H1 (cell line): ENCODE data around the gene TDRD3. TPM values are rescaled to one million over a fixed set of nuclear protein-coding genes. Genes with fewer than 3 reads are reported as not detected.

Experiments used
- CTCF ChIA-PET: fragments of 300-600 bp; sonication (Branson Sonifier 250); formaldehyde crosslinking; loops from one replicate; lab custom pipeline; 2021; ENCODE audit not compliant: partially characterized antibody; lab: Charles Lee
- POLR2A ChIA-PET: fragments of 300-600 bp; sonication (Branson Sonifier 250); formaldehyde crosslinking; loops from one replicate; lab custom pipeline; 2021; ENCODE audit warnings: inconsistent platforms; ENCODE audit not compliant: partially characterized antibody; lab: Charles Lee
- DNase-seq, 2 experiments: peaks; one replicate each; pipeline versions ENCODE4 v3.0.0 to v3.0.0-alpha.2; 2010 to 2022; ENCODE audit warnings: low spot score in 2 of 2, low read depth in 1 of 2, mixed read lengths in 1 of 2
- FAIRE-seq: peaks from 2 replicates; lab custom pipeline; 2011; peaks lifted over from hg19 to GRCh38; lab: Jason Lieb, UNC
- H2AFZ ChIP-seq: 2 replicates; pipeline ENCODE4 v1.8.1; 2012; ENCODE audit warnings: low read length, inconsistent platforms
- H2AK5ac ChIP-seq: 2 replicates; pipeline ENCODE4 v1.6.1; 2013; ENCODE audit warnings: low read depth, low read length
- H2BK120ac ChIP-seq: replicated peaks from 2 replicates; pipeline ENCODE3; 2013; ENCODE audit warnings: low read depth, low read length, inconsistent platforms
- H2BK12ac ChIP-seq: 2 replicates; pipeline ENCODE4 v1.6.1; 2013; ENCODE audit warnings: low read depth, low read length
- H2BK15ac ChIP-seq: 2 replicates; pipeline ENCODE4 v1.6.1; 2013; ENCODE audit warnings: low read length
- H2BK20ac ChIP-seq: 2 replicates; pipeline ENCODE4 v1.6.1; 2013; ENCODE audit warnings: low read length
- H2BK5ac ChIP-seq: 2 replicates; pipeline ENCODE4 v1.6.1; 2013; ENCODE audit warnings: low read depth, low read length
- H3K14ac ChIP-seq: 2 replicates; pipeline ENCODE4 v1.6.1; 2013; ENCODE audit warnings: inconsistent platforms; ENCODE audit not compliant: insufficient read length
- H3K18ac ChIP-seq: 2 replicates; pipeline ENCODE4 v1.6.1; 2013; ENCODE audit warnings: low read length; ENCODE audit errors: extremely low read depth
- H3K23ac ChIP-seq: 2 replicates; pipeline ENCODE4 v1.6.1; 2013; ENCODE audit warnings: inconsistent platforms; ENCODE audit not compliant: insufficient read length
- H3K23me2 ChIP-seq: 2 replicates; pipeline ENCODE4 v1.6.1; 2013; ENCODE audit warnings: low read depth, low read length
- H3K27ac ChIP-seq: 2 replicates; pipeline ENCODE4 v1.6.1; 2011; ENCODE audit warnings: low read depth, low read length, inconsistent platforms
- H3K27me3 ChIP-seq, 4 experiments: replicated peaks in 1 of 4; 1 replicate in 1 of 4; 2 replicates in 3 of 4; pipeline versions ENCODE4 v1.6.1 to v1.8.1; 2011 to 2013; ENCODE audit warnings: low read length in 3 of 4, mild to moderate bottlenecking in 3 of 4, inconsistent platforms in 2 of 4, mixed read lengths in 2 of 4, moderate library complexity in 1 of 4; ENCODE audit not compliant: control insufficient read depth in 3 of 4, insufficient read depth in 3 of 4; ENCODE audit errors: extremely low read depth in 1 of 4
- H3K36me3 ChIP-seq, 4 experiments: 2 replicates each; pipeline versions ENCODE4 v1.6.1 to v1.8.1; 2011 to 2013; ENCODE audit warnings: mild to moderate bottlenecking in 4 of 4, low read length in 3 of 4, moderate library complexity in 2 of 4, control low read depth in 1 of 4, inconsistent platforms in 1 of 4; ENCODE audit not compliant: insufficient read depth in 4 of 4, control insufficient read depth in 2 of 4
- H3K4ac ChIP-seq: replicated peaks from 2 replicates; pipeline ENCODE3; 2013; ENCODE audit warnings: low read length, low read depth, mixed read lengths, inconsistent platforms; ENCODE audit not compliant: insufficient read length
- H3K4me1 ChIP-seq, 4 experiments: replicated peaks in 1 of 4; 1 replicate in 1 of 4; 2 replicates in 3 of 4; pipeline versions ENCODE4 v1.6.1 to v1.8.1; 2011 to 2013; ENCODE audit warnings: low read length in 3 of 4, inconsistent platforms in 2 of 4, mixed read lengths in 1 of 4; ENCODE audit not compliant: insufficient read depth in 4 of 4, control insufficient read depth in 3 of 4
- H3K4me2 ChIP-seq, 2 experiments: 2 replicates each; pipeline versions ENCODE4 v1.6.1 to v1.8.1; 2011 to 2013; ENCODE audit warnings: low read depth in 2 of 2, low read length in 2 of 2, control low read depth in 1 of 2, inconsistent platforms in 1 of 2, mild to moderate bottlenecking in 1 of 2; ENCODE audit not compliant: insufficient read depth in 1 of 2
- H3K4me3 ChIP-seq, 4 experiments: fragments of 200-600, 300-600 bp in 1 of 4; sonication (generic), shearing (Covaris generic), sonication (Bioruptor Twin) in 1 of 4; 2 replicates each; pipeline versions ENCODE4 v1.5.1 to v1.8.1; 2011 to 2016; ENCODE audit warnings: low read length in 4 of 4, low read depth in 3 of 4, control low read depth in 2 of 4, inconsistent platforms in 2 of 4, mild to moderate bottlenecking in 2 of 4, mixed read lengths in 1 of 4, moderate library complexity in 1 of 4; ENCODE audit not compliant: insufficient read depth in 2 of 4; ENCODE audit errors: extremely low read depth in 1 of 4
- H3K56ac ChIP-seq: replicated peaks from 2 replicates; pipeline ENCODE3; 2013; ENCODE audit warnings: low read depth, mild to moderate bottlenecking, mixed read lengths, low read length, inconsistent platforms; ENCODE audit not compliant: insufficient read length
- H3K79me1 ChIP-seq: 2 replicates; pipeline ENCODE4 v1.6.1; 2013; ENCODE audit warnings: low read depth, low read length, control low read depth
- H3K79me2 ChIP-seq, 2 experiments: 2 replicates each; pipeline versions ENCODE4 v1.6.1 to v1.8.1; 2012 to 2013; ENCODE audit warnings: low read length in 2 of 2, mild to moderate bottlenecking in 2 of 2, inconsistent platforms in 1 of 2; ENCODE audit not compliant: insufficient read depth in 2 of 2, control insufficient read depth in 1 of 2
- H3K9ac ChIP-seq, 4 experiments: replicated peaks in 1 of 4; 1 replicate in 1 of 4; 2 replicates in 3 of 4; pipeline versions ENCODE4 v1.6.1 to v1.8.1; 2011 to 2013; ENCODE audit warnings: low read depth in 3 of 4, low read length in 3 of 4, control low read depth in 2 of 4, mild to moderate bottlenecking in 2 of 4, moderate library complexity in 2 of 4, inconsistent platforms in 1 of 4; ENCODE audit errors: extremely low read depth in 1 of 4
- H3K9me3 ChIP-seq, 2 experiments: 2 replicates each; pipeline versions ENCODE4 v1.6.1 to v1.8.1; 2012 to 2013; ENCODE audit warnings: mild to moderate bottlenecking in 2 of 2, moderate library complexity in 2 of 2, control low read depth in 1 of 2, inconsistent platforms in 1 of 2, low read depth in 1 of 2, low read length in 1 of 2, mixed read lengths in 1 of 2; ENCODE audit not compliant: insufficient read depth in 2 of 2
- H4K20me1 ChIP-seq, 2 experiments: replicated peaks in 1 of 2; 2 replicates each; pipeline versions ENCODE3 to v1.8.1; 2011 to 2013; ENCODE audit warnings: inconsistent platforms in 2 of 2, low read length in 2 of 2, mild to moderate bottlenecking in 1 of 2; ENCODE audit not compliant: insufficient read depth in 2 of 2, control insufficient read depth in 1 of 2
- H4K5ac ChIP-seq: 2 replicates; pipeline ENCODE4 v1.6.1; 2013; ENCODE audit warnings: low read length, low read depth, mixed read lengths, inconsistent platforms; ENCODE audit not compliant: insufficient read length
- H4K8ac ChIP-seq: 2 replicates; pipeline ENCODE4 v1.8.0; 2013; ENCODE audit warnings: mild to moderate bottlenecking, moderate library complexity, low read length, inconsistent platforms; ENCODE audit not compliant: insufficient read depth; ENCODE audit errors: extremely low read depth
- H4K91ac ChIP-seq: replicated peaks from 2 replicates; pipeline ENCODE3; 2013; ENCODE audit warnings: low read length, mixed read lengths, inconsistent platforms; ENCODE audit not compliant: insufficient read length
- BRCA1 ChIP-seq: IDR thresholded peaks from 2 replicates; pipeline ENCODE4 v1.6.1; 2012; ENCODE audit warnings: low read depth, low read length, improper control_type of control experiment
- CREB1 ChIP-seq: IDR thresholded peaks from 2 replicates; pipeline ENCODE4 v1.6.1; 2012; ENCODE audit warnings: inconsistent platforms
- EP300 ChIP-seq, 2 experiments: IDR thresholded peaks; 1 replicate in 1 of 2; 2 replicates in 1 of 2; pipeline ENCODE4 v1.6.1; 2011 to 2012; ENCODE audit warnings: low read depth in 2 of 2, low read length in 2 of 2, mild to moderate bottlenecking in 2 of 2, borderline replicate concordance in 1 of 2, inconsistent platforms in 1 of 2, moderate library complexity in 1 of 2
- POLR2AphosphoS5 ChIP-seq: IDR thresholded peaks from 2 replicates; pipeline ENCODE4 v1.6.1; 2011; ENCODE audit warnings: low read depth, low read length
- SP2 ChIP-seq: IDR thresholded peaks from 2 replicates; pipeline ENCODE4 v1.6.1; 2012; ENCODE audit warnings: mild to moderate bottlenecking, low read length, inconsistent platforms
- TAF1 ChIP-seq: IDR thresholded peaks from 2 replicates; pipeline ENCODE4 v1.6.1; 2011; ENCODE audit warnings: mild to moderate bottlenecking, low read depth, low read length
- WGBS, 2 experiments: shearing (Covaris generic) in 1 of 2; methylation state at CpG; one replicate each; pipeline versions ENCODE4 v1.1.6 to v1.1.7; 2013 to 2015; ENCODE audit warnings: low lambda C conversion rate in 2 of 2, mixed read lengths in 2 of 2, inconsistent platforms in 1 of 2, low coverage in 1 of 2, missing lambda C conversion rate in 1 of 2; ENCODE audit not compliant: insufficient replicate concordance in 2 of 2, insufficient coverage in 1 of 2, insufficient read length in 1 of 2; ENCODE audit errors: extremely low coverage in 1 of 2, missing lambda C conversion rate in 1 of 2; 5-methylcytosine and 5-hydroxymethylcytosine counted together
- polyA plus RNA-seq, 7 experiments: library from polyadenylated mRNA; depleted of rRNA in 3 of 7; stranded (reverse) in 5 of 7; unstranded in 2 of 7; fragments of >200 nt in 5 of 7; fragments of 200-250 nt in 2 of 7; gene quantifications; 1 replicate in 5 of 7; 2 replicates in 1 of 7; 4 replicates in 1 of 7; pipeline versions ENCODE4 v1.2.1 to v1.2.3, GENCODE V29; 2011 to 2013; ENCODE audit warnings: missing spikeins in 2 of 7, mixed read lengths in 2 of 7
- total RNA-seq: library from RNA; stranded (reverse); fragmentation: NEBNext Ultra II Directional; extraction: Animal tissue kit (Norgen Biotek cat#: 25700); gene quantifications from 2 replicates; pipeline ENCODE4 v1.2.1, GENCODE V29; 2021

The TDRD3 gene
- total and polyA plus RNA-seq, 2 of the 8 experiments (the other 6 are each of a cell fraction or from before 2014, with no cell fraction given): 2.5 to 14.7 TPM

DNA sequence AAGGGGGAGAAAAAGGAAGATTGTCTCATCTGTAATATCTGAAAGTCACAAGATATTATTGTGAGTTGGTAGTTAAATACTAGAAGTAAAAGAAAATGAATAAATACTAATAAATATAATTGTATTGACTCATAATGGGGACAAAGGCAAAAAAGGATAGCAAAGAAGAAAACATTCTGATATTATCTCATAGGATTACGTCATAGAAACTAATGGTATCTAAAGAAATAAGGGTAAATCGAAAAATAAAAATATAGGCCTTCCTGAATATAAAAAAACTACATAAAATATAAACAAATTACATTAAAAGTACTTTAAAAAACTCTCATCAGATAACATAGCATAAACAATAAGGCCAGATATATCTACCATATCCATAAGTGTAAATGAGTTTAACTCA is 38.6 kb upstream of the TDRD3 start:
- no peak overlapping the region for H2AK5ac ChIP-seq
- H3K56ac ChIP-seq: no peak overlapping the region
- POLR2A ChIA-PET: no interaction called here
- no peak overlapping the region for H2AFZ ChIP-seq
- H3K9ac ChIP-seq: no peak overlapping the region
- H2BK5ac ChIP-seq: no peak overlapping the region
- no peak overlapping the region for H2BK120ac ChIP-seq
- H3K4me3 ChIP-seq: no peak overlapping the region
- H2BK12ac ChIP-seq: no peak overlapping the region
- 93% methylated on average over 2 of the region's 2 CpGs; no CpG with 5 or more reads in 1 of the 2 experiments for WGBS, 2 experiments
- no peak overlapping the region for H3K27ac ChIP-seq
- H3K36me3 ChIP-seq: no peaks in the 10 kb centered on the region
- no peak overlapping the region for H2BK15ac ChIP-seq
- H3K23me2 ChIP-seq: no peaks in the 10 kb centered on the region
- FAIRE-seq (no peak), DNase-seq (no peak)
- H3K79me2 ChIP-seq: no peaks in the 10 kb centered on the region
- no peaks in the 10 kb centered on the region for H4K20me1 ChIP-seq
- no peak overlapping the region for H3K4me2 ChIP-seq
- H4K8ac ChIP-seq: no peak overlapping the region
- H3K9me3 ChIP-seq: no peaks in the 10 kb centered on the region
- no peak overlapping the region for H3K4ac ChIP-seq
- CTCF ChIA-PET: interaction anchor here (1.4 to 2.7 kb wide), 3 partner anchors 11 to 19 kb away, joined by 3 to 12 read pairs (median 4); no protein-coding TSS in a partner anchor
- no peaks in the 10 kb centered on the region for H3K4me1 ChIP-seq
- H4K5ac ChIP-seq: no peak overlapping the region
- H3K18ac ChIP-seq: no peak overlapping the region
- H3K14ac ChIP-seq: no peak overlapping the region
- H2BK20ac ChIP-seq: no peak overlapping the region
- no peak overlapping the region for H3K23ac ChIP-seq
- no peak for TF ChIP-seq CREB1
- no peak for TF ChIP-seq TAF1
- no peak for TF ChIP-seq SP2
- TF ChIP-seq POLR2AphosphoS5: no peak
- no peak for TF ChIP-seq EP300 (IDR thresholded peaks at IDR 0.05; ENCODE audit: borderline replicate concordance in 1 of 2, low read depth in 2 of 2, low read length in 2 of 2)
- no peak for TF ChIP-seq BRCA1
- H3K79me1 ChIP-seq: no peaks in the 10 kb centered on the region
- no peaks in the 10 kb centered on the region for H3K27me3 ChIP-seq
- H4K91ac ChIP-seq: no peak overlapping the region
